ENCODE data around the gene UHRF1.

DNA sequence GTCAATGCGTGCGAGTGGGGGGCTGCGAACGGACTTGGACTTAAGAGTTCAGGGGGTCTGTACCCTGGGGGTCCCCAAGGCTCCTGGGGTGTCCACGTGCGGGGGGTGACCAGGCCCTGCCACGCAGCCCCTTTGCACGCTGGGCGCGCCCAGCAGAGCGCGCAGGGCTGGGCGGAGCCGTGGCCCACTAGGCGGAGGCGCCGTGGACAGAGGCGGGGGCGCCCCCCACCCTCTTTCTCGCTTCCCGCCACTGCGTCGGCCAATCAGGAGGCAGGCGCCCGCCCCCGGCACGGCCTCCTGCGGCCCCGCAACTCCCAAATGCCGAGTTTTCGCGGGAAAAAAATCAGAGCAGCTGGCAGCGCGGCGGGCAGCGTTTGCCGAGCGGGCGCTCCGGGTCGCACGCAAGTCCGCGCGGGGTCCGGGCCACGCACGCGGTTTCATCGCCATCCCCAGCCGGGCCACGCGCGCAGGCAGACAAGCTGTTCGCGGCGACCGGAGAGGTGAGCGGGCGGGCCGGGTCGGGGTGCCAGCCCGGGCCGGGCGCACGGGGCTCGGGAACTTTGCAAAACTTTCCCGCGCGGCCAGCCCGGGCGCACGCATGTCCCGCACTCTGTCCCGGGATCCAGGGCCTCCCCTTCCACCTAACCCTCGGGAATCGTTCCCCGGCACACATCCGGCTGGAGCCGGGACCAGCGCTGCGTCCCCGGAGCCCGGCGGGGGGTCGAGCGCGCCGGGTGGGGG is at the start of gene UHRF1:
- no peak for TF ChIP-seq CTCF (IDR thresholded peaks at IDR 0.05)
- no peak for TF ChIP-seq SIN3A (IDR thresholded peaks at IDR 0.05; ENCODE audit: borderline replicate concordance, insufficient read depth, low read depth, low read length)
